ENCODE measurements around the gene PCYT1B.
A peak's percentile ranks its signal among the peaks of the same experiment; 100 is the strongest.

PCYT1B gene

GRCh38 chrX:24515447-24515846, 131.7 kb downstream of the PCYT1B start:
- FAIRE-seq, result peak; percentile 84

- FAIRE-seq, result no peak
Observed at GRCh38 chrX:24513416-24513815, 133.7 kb downstream of the PCYT1B start.

GRCh38 chrX:24508375-24508774, 138.8 kb downstream of the PCYT1B start:
- FAIRE-seq, result no peak

Measured in A204.1 (cell line).